Esophagus squamous epithelium (tissue), 5 donors: Measurements from ENCODE around the gene PADI1. TPM values are rescaled to one million over a fixed set of nuclear protein-coding genes. Genes with fewer than 3 reads are reported as not detected.

Experiments
- DNase-seq: peaks from one replicate; lab custom pipeline; 2025; lab: John Stamatoyannopoulos, UW
- H3K27ac ChIP-seq, 4 donors: fragments of 200-600 bp; sonication (generic); one replicate each; pipeline ENCODE4 v1.5.1; 2016 to 2019; ENCODE audit warnings: mild to moderate bottlenecking in 1 of 4
- H3K27me3 ChIP-seq, 4 donors: fragments of 200-600 bp; sonication (generic); 1 replicate in 3 of 4; 2 replicates in 1 of 4; pipeline versions ENCODE4 v1.5.1 to v1.6.0; 2017 to 2021; ENCODE audit warnings: antibody characterized with exemption in 1 of 4
- H3K36me3 ChIP-seq, 3 donors: fragments of 200-600 bp; sonication (generic); one replicate each; pipeline ENCODE4 v1.5.1; 2016 to 2019
- H3K4me1 ChIP-seq, 3 donors: fragments of 200-600 bp; sonication (generic); one replicate each; pipeline ENCODE4 v1.5.1; 2017 to 2019
- H3K4me3 ChIP-seq, 4 donors: fragments of 200-600 bp; sonication (generic); 1 replicate in 3 of 4; 2 replicates in 1 of 4; pipeline ENCODE4 v1.5.1; 2016 to 2019; ENCODE audit warnings: mild to moderate bottlenecking in 2 of 4, moderate library complexity in 1 of 4
- H3K9me3 ChIP-seq, 3 donors: fragments of 200-600 bp; sonication (generic); one replicate each; pipeline ENCODE4 v1.5.1; 2016 to 2019
- CTCF ChIP-seq, 6 experiments: fragments of 450-650 bp in 4 of 6; fragments of 200-600 bp in 2 of 6; sonication (generic) in 2 of 6; IDR thresholded peaks; one replicate each; pipeline ENCODE4 v1.5.1; 2016 to 2019; ENCODE audit warnings: antibody characterized with exemption in 6 of 6, mild to moderate bottlenecking in 4 of 6, moderate library complexity in 4 of 6
- POLR2A ChIP-seq, 4 donors: fragments of 450-650 bp; IDR thresholded peaks; one replicate each; pipeline ENCODE4 v1.6.1; 2017; ENCODE audit warnings: antibody characterized with exemption in 4 of 4, mild to moderate bottlenecking in 4 of 4, moderate library complexity in 3 of 4
- WGBS, 2 donors: methylation state at CpG; one replicate each; pipeline ENCODE4 v1.1.5; 2018; 5-methylcytosine and 5-hydroxymethylcytosine counted together
- intact Hi-C: fragments of 100-400 bp; cut with DNase I; formaldehyde crosslinking; loops from one replicate; pipeline ENCODE4 v1.15.0; 2022
- total RNA-seq, 4 donors: library from RNA; depleted of rRNA; stranded (reverse); fragments of >200 nt; gene quantifications; one replicate each; pipeline ENCODE4 v1.1.0, GENCODE V29; 2016
- donor health status: DM: yes; HTN: yes; CAD: no.

PADI1 gene
- total RNA-seq, 4 donors from 2014 or later: 45.3 to 121 (median 75.1) TPM

- DNase-seq: no peak
- Histone ChIP-seq H3K27me3 (peaks cover 0 to 13% (median 0%) of the 10 kb centered on the region in 4 donors), H3K36me3 (peaks cover 0 to 37% (median 0%) of the 10 kb centered on the region in 3 donors), H3K4me1 (peaks cover 0 to 20% (median 6%) of the 10 kb centered on the region in 3 donors), H3K9me3 (no peaks in the 10 kb centered on the region), H3K4me3 (no peak overlapping the region), H3K27ac (no peak overlapping the region)
- TF ChIP-seq POLR2A (IDR thresholded peaks at IDR 0.05): no peak
- TF ChIP-seq CTCF (IDR thresholded peaks at IDR 0.05): no peak
- intact Hi-C loops: loop anchor here (10.0 kb wide), 1 partner anchor 178 kb away; no protein-coding TSS in a partner anchor
- WGBS, 2 donors: 28 to 39% methylated on average over 1 of the region's 1 CpG
These were observed 38.3 kb downstream of the PADI1 start for GRCh38 chr1:17243274-17243673.

GRCh38 chr1:17244821-17245740 lies 40.2 kb downstream of the PADI1 start:
- TF ChIP-seq CTCF (IDR thresholded peaks at IDR 0.05) (no peak), POLR2A (IDR thresholded peaks at IDR 0.05) (no peak)
- Histone ChIP-seq H3K27me3 (peaks cover 0 to 9% (median 0%) of the 10 kb centered on the region in 4 donors), H3K9me3 (no peaks in the 10 kb centered on the region), H3K4me3 (no peak overlapping the region), H3K36me3 (peaks cover 0 to 32% (median 0%) of the 10 kb centered on the region in 3 donors), H3K27ac (no peak overlapping the region), H3K4me1 (peaks cover 0 to 31% (median 6%) of the 10 kb centered on the region in 3 donors)
- WGBS, 2 donors: 64 to 67% methylated on average over 10 to 11 of the region's 14 CpGs
- DNase-seq: no peak
- intact Hi-C loops: loop anchor here (10.0 kb wide), 1 partner anchor 180 kb away; no protein-coding TSS in a partner anchor

GRCh38 chr1:17245816-17246325 lies 40.9 kb downstream of the PADI1 start:
- intact Hi-C loops: loop anchor here (10.0 kb wide), 1 partner anchor 181 kb away; no protein-coding TSS in a partner anchor
- H3K4me1 ChIP-seq: peaks cover 6 to 39% (median 8%) of the 10 kb centered on the region in 3 donors
- TF ChIP-seq CTCF (IDR thresholded peaks at IDR 0.05) (no peak), POLR2A (IDR thresholded peaks at IDR 0.05) (no peak)
- peaks cover 0 to 7% (median 0%) of the 10 kb centered on the region in 4 donors for H3K27me3 ChIP-seq
- H3K9me3 ChIP-seq: no peaks in the 10 kb centered on the region
- peaks cover 0 to 29% (median 0%) of the 10 kb centered on the region in 3 donors for H3K36me3 ChIP-seq
- H3K4me3 ChIP-seq: no peak overlapping the region
- WGBS, 2 donors: 41 to 58% methylated on average over 5 to 7 of the region's 7 CpGs
- no peak for DNase-seq
- no peak overlapping the region for H3K27ac ChIP-seq

GRCh38 chr1:17246971-17247370 lies 42.0 kb downstream of the PADI1 start:
- Histone ChIP-seq H3K36me3 (peaks cover 0 to 27% (median 0%) of the 10 kb centered on the region in 3 donors), H3K4me1 (peaks cover 9 to 50% (median 10%) of the 10 kb centered on the region in 3 donors), H3K27ac (no peak overlapping the region), H3K27me3 (peaks cover 0 to 8% (median 0%) of the 10 kb centered on the region in 4 donors), H3K4me3 (no peak overlapping the region), H3K9me3 (no peaks in the 10 kb centered on the region)
- intact Hi-C loops: loop anchor here (10.0 kb wide), 1 partner anchor 182 kb away; no protein-coding TSS in a partner anchor
- TF ChIP-seq CTCF (IDR thresholded peaks at IDR 0.05) (no peak), POLR2A (IDR thresholded peaks at IDR 0.05) (no peak)
- 77 to 86% methylated on average over 2 of the region's 2 CpGs for WGBS, 2 donors
- DNase-seq: no peak
